ENCODE data around the gene HNRNPL. TPM values are rescaled to one million over a fixed set of nuclear protein-coding genes. Genes with fewer than 3 reads are reported as not detected.

HNRNPL gene
- total and polyA plus RNA-seq, 2 of the 8 experiments (the other 6 are each of a cell fraction or from before 2014, with no cell fraction given), result 404 to 779 TPM

GRCh38 chr19:38801359-38802095 lies 48.3 kb downstream of the HNRNPL start:
- Histone ChIP-seq H3K9me3 (ENCODE audit: insufficient read depth in 2 of 2, low read depth in 1 of 2, low read length in 1 of 2) (peaks cover 0 to 2% of the 10 kb centered on the region in 2 experiments; a peak in 1 of 4 replicates), H4K8ac (ENCODE audit: extremely low read depth, insufficient read depth, low read length) (no peak overlapping the region; the same call in 1 of the 2 replicates), H3K27ac (ENCODE audit: low read depth, low read length) (no peak overlapping the region), H3K14ac (ENCODE audit: insufficient read length) (no peak overlapping the region), H3K18ac (ENCODE audit: extremely low read depth, low read length) (no peak overlapping the region), H2BK12ac (ENCODE audit: low read depth, low read length) (no peak overlapping the region), H2AK5ac (ENCODE audit: low read depth, low read length) (no peak overlapping the region), H3K4me1 (replicated peaks in 1 of 4; ENCODE audit: control insufficient read depth in 3 of 4, insufficient read depth in 4 of 4, low read length in 3 of 4) (no peaks in the 10 kb centered on the region; a peak in 2 of 7 replicates), H4K5ac (ENCODE audit: insufficient read length, low read depth, low read length) (no peak overlapping the region), H3K79me1 (ENCODE audit: low read depth, low read length) (no peaks in the 10 kb centered on the region), H3K23me2 (ENCODE audit: low read depth, low read length) (peaks cover 5% of the 10 kb centered on the region; the same call in 1 of the 2 replicates), H2BK120ac (replicated peaks; ENCODE audit: low read depth, low read length) (no peak overlapping the region), H3K23ac (ENCODE audit: insufficient read length) (no peak overlapping the region), H3K4me2 (ENCODE audit: insufficient read depth in 1 of 2, low read depth in 2 of 2, low read length in 2 of 2) (no peak overlapping the region), H2BK20ac (ENCODE audit: low read length) (no peak overlapping the region), H4K20me1 (replicated peaks in 1 of 2; ENCODE audit: control insufficient read depth in 1 of 2, insufficient read depth in 2 of 2, low read length in 2 of 2) (no peaks in the 10 kb centered on the region), H2BK5ac (ENCODE audit: low read depth, low read length) (no peak overlapping the region), H3K9ac (replicated peaks in 1 of 4; ENCODE audit: extremely low read depth in 1 of 4, low read depth in 3 of 4, low read length in 3 of 4) (no peak overlapping the region), H3K79me2 (ENCODE audit: control insufficient read depth in 1 of 2, insufficient read depth in 2 of 2, low read length in 2 of 2) (no peaks in the 10 kb centered on the region), H3K56ac (replicated peaks; ENCODE audit: insufficient read length, low read depth, low read length) (no peak overlapping the region), H2AFZ (ENCODE audit: low read length) (no peak overlapping the region), H3K4me3 (ENCODE audit: extremely low read depth in 1 of 4, insufficient read depth in 2 of 4, low read depth in 3 of 4, low read length in 4 of 4) (no peak overlapping the region), H4K91ac (replicated peaks; ENCODE audit: insufficient read length, low read length) (no peak overlapping the region), H3K4ac (replicated peaks; ENCODE audit: insufficient read length, low read depth, low read length) (no peak overlapping the region), H3K27me3 (replicated peaks in 1 of 4; ENCODE audit: control insufficient read depth in 3 of 4, extremely low read depth in 1 of 4, insufficient read depth in 3 of 4, low read length in 3 of 4) (no peaks in the 10 kb centered on the region; a peak in 2 of 7 replicates), H3K36me3 (ENCODE audit: control insufficient read depth in 2 of 4, insufficient read depth in 4 of 4, low read length in 3 of 4) (no peaks in the 10 kb centered on the region), H2BK15ac (ENCODE audit: low read length) (no peak overlapping the region)
- no peak for FAIRE-seq
- DNase-seq (ENCODE audit: low read depth in 1 of 2, low spot score in 2 of 2), result no peak
- CTCF ChIA-PET (ENCODE audit: partially characterized antibody), result interaction anchor here (0.5 to 1.5 kb wide), 3 partner anchors 18 to 131 kb away, joined by 3 to 4 read pairs (median 4); no protein-coding TSS in a partner anchor
- WGBS, 2 experiments (ENCODE audit: extremely low coverage in 1 of 2, insufficient coverage in 1 of 2, insufficient read length in 1 of 2, insufficient replicate concordance in 2 of 2, low coverage in 1 of 2, low lambda C conversion rate in 2 of 2, missing lambda C conversion rate in 1 of 2), result 93% methylated on average over 12 of the region's 12 CpGs; no CpG with 5 or more reads in 1 of the 2 experiments
- POLR2A ChIA-PET (ENCODE audit: partially characterized antibody), result interaction anchor here (1.2 to 2.3 kb wide), 2 partner anchors 11 to 21 kb away, joined by 3 to 4 read pairs; partner anchors contain the start of gene LGALS4
- TF ChIP-seq SIX5 (IDR thresholded peaks at IDR 0.05; ENCODE audit: low read depth, low read length) (no peak), TBP (IDR thresholded peaks at IDR 0.05; ENCODE audit: low read depth, low read length) (no peak), ZNF274 (IDR thresholded peaks at IDR 0.05; ENCODE audit: borderline replicate concordance, extremely low read depth, low read length) (no peak), PHF8 (conservative IDR thresholded peaks at IDR 0.05; ENCODE audit: low read depth, low read length) (no peak), NANOG (IDR thresholded peaks at IDR 0.05; ENCODE audit: insufficient read depth, low read depth, low read length, poor library complexity, severe bottlenecking) (no peak), GTF2F1 (IDR thresholded peaks at IDR 0.05; ENCODE audit: borderline replicate concordance, low read depth, low read length) (no peak), RNF2 (IDR thresholded peaks at IDR 0.05; ENCODE audit: borderline replicate concordance, low read depth, low read length, missing control alignments, poor library complexity, severe bottlenecking) (no peak), EP300 (IDR thresholded peaks at IDR 0.05; ENCODE audit: borderline replicate concordance in 1 of 2, low read depth in 2 of 2, low read length in 2 of 2) (no peak), CTBP2 (IDR thresholded peaks at IDR 0.05; ENCODE audit: borderline replicate concordance, insufficient read depth, insufficient read length, low read length) (no peak), CHD2 (IDR thresholded peaks at IDR 0.05; ENCODE audit: low read length) (no peak), TEAD4 (IDR thresholded peaks at IDR 0.05; ENCODE audit: low read depth, low read length) (no peak), ASH2L (IDR thresholded peaks at IDR 0.05; ENCODE audit: low read length) (no peak)

Data from H1 (cell line).